Kidney (tissue), 14 donors: ENCODE results near the gene ZFP36L2. TPM values are rescaled to one million over a fixed set of nuclear protein-coding genes. Genes with fewer than 3 reads are reported as not detected.

Experiments used
- DNase-seq, 5 donors: peaks; one replicate each; pipeline ENCODE4 v3.0.0-alpha.2; 2013 to 2020
- FAIRE-seq: peaks from 2 replicates; lab custom pipeline; 2012; peaks lifted over from hg19 to GRCh38; lab: Jason Lieb, UNC
- H3K27ac ChIP-seq, 2 donors: one replicate each; pipeline ENCODE4 v1.7.0; 2013; ENCODE audit warnings: low read depth in 2 of 2, low read length in 2 of 2, inconsistent platforms in 1 of 2
- H3K27me3 ChIP-seq: one replicate; pipeline ENCODE4 v1.7.1; 2013; ENCODE audit warnings: low read length, inconsistent platforms; ENCODE audit not compliant: control insufficient read depth, insufficient read depth
- H3K36me3 ChIP-seq, 3 donors: one replicate each; pipeline versions ENCODE4 v1.7.0 to v1.7.1; 2013; ENCODE audit warnings: low read length in 3 of 3, control low read depth in 1 of 3, inconsistent platforms in 1 of 3; ENCODE audit not compliant: insufficient read depth in 3 of 3, control insufficient read depth in 2 of 3
- H3K4me1 ChIP-seq, 3 donors: one replicate each; pipeline versions ENCODE4 v1.7.0 to v1.7.1; 2013; ENCODE audit warnings: low read length in 3 of 3, inconsistent platforms in 1 of 3, low read depth in 1 of 3; ENCODE audit not compliant: control insufficient read depth in 2 of 3, insufficient read depth in 2 of 3
- H3K4me3 ChIP-seq, 3 donors: one replicate each; pipeline versions ENCODE4 v1.7.0 to v1.8.1; 2013; ENCODE audit warnings: low read length in 3 of 3, control low read depth in 1 of 3, inconsistent platforms in 1 of 3
- H3K9ac ChIP-seq, 3 donors: one replicate each; pipeline versions ENCODE4 v1.7.0 to v1.7.1; 2013; ENCODE audit warnings: low read length in 3 of 3, control low read depth in 1 of 3, inconsistent platforms in 1 of 3
- H3K9me3 ChIP-seq, 3 donors: one replicate each; pipeline versions ENCODE4 v1.7.0 to v1.7.1; 2013; ENCODE audit warnings: low read length in 3 of 3, control low read depth in 1 of 3, inconsistent platforms in 1 of 3; ENCODE audit not compliant: control insufficient read depth in 2 of 3, insufficient read depth in 1 of 3
- CTCF ChIP-seq: IDR thresholded peaks from 3 replicates; pipeline ENCODE4 v1.5.1; 2012; ENCODE audit warnings: mild to moderate bottlenecking, moderate library complexity, borderline replicate concordance; ENCODE audit not compliant: insufficient read depth; ENCODE audit errors: extremely low read depth
- intact Hi-C: fragments of 100-400 bp; cut with DNase I; formaldehyde crosslinking; loops from one replicate; pipeline ENCODE4 v1.11.1; 2022
- polyA plus RNA-seq: library from polyadenylated mRNA; stranded (reverse); fragments of 350-450 nt; fragmentation: Illumina TruSeq; extraction: RNeasy Lipid Tissue Mini Kit (QIAGEN cat#74804); gene quantifications from one replicate; pipeline ENCODE4 v1.2.3, GENCODE V29; 2014; ENCODE audit warnings: low read depth, low replicate concordance; ENCODE audit not compliant: insufficient read depth
- total RNA-seq: library from RNA; stranded (reverse); fragmentation: NEBNext Ultra II Directional; extraction: Animal tissue kit (Norgen Biotek cat#: 25700); gene quantifications from one replicate; pipeline ENCODE4 v1.2.1, GENCODE V29; 2021
- donor health status: control.
- donor health status: control.
- donor health status: control.
- donor health status: control.
- donor health status: control.
- donor health status: DM: yes; HTN: yes; CAD: no.
- donor health status: Normal renal cell carcinoma (clear cell type).

Gene ZFP36L2
- total and polyA plus RNA-seq, 2 donors from 2014 or later, result 35.4 to 247 TPM

- no peak for DNase-seq
- Histone ChIP-seq H3K27ac (no peak overlapping the region), H3K4me1 (peaks cover 0 to 14% (median 10%) of the 10 kb centered on the region in 3 donors), H3K9ac (no peak overlapping the region), H3K4me3 (no peak overlapping the region), H3K9me3 (no peaks in the 10 kb centered on the region), H3K27me3 (no peaks in the 10 kb centered on the region), H3K36me3 (no peaks in the 10 kb centered on the region)
- no peak for TF ChIP-seq CTCF
- intact Hi-C loops, result no loop called here
- no peak for FAIRE-seq
These were observed 45.5 kb downstream of the ZFP36L2 start for GRCh38 chr2:43180897-43181296.

- intact Hi-C loops, result no loop called here
- FAIRE-seq, result no peak
- H3K4me3 ChIP-seq, result no peak overlapping the region
- no peak for TF ChIP-seq CTCF
- no peak for DNase-seq
- no peak overlapping the region for H3K9ac ChIP-seq
- peaks cover 0 to 9% (median 4%) of the 10 kb centered on the region in 3 donors for H3K9me3 ChIP-seq
- no peak overlapping the region for H3K27ac ChIP-seq
- no peaks in the 10 kb centered on the region for H3K36me3 ChIP-seq
- H3K4me1 ChIP-seq, result peaks cover 0 to 14% (median 10%) of the 10 kb centered on the region in 3 donors
- H3K27me3 ChIP-seq, result no peaks in the 10 kb centered on the region
These were observed 46.5 kb downstream of the ZFP36L2 start for GRCh38 chr2:43179942-43180341.

GRCh38 chr2:43178602-43179542 is 47.5 kb downstream of the ZFP36L2 start:
- FAIRE-seq (no peak), DNase-seq (peak; percentile 72 to 94 (median 84))
- Histone ChIP-seq H3K4me3 (no peak overlapping the region), H3K9ac (peak overlapping the region in 2 of 3 donors; percentile 20 to 49), H3K36me3 (no peaks in the 10 kb centered on the region), H3K9me3 (peaks cover 0 to 14% (median 4%) of the 10 kb centered on the region in 3 donors), H3K27me3 (no peaks in the 10 kb centered on the region), H3K4me1 (peaks cover 0 to 14% (median 10%) of the 10 kb centered on the region in 3 donors), H3K27ac (peak overlapping the region; percentile 66 to 78)
- intact Hi-C loops, result no loop called here
- TF ChIP-seq CTCF, result no peak
